GM19099 (cell line): Measurements from ENCODE around the gene DPP4.

Experiments used
- POLR2A ChIP-seq: IDR thresholded peaks from 3 replicates; pipeline ENCODE4 v1.6.1; 2011; ENCODE audit warnings: low read depth; ENCODE audit not compliant: insufficient read length; ENCODE audit errors: extremely low read depth

DPP4 gene

DNA sequence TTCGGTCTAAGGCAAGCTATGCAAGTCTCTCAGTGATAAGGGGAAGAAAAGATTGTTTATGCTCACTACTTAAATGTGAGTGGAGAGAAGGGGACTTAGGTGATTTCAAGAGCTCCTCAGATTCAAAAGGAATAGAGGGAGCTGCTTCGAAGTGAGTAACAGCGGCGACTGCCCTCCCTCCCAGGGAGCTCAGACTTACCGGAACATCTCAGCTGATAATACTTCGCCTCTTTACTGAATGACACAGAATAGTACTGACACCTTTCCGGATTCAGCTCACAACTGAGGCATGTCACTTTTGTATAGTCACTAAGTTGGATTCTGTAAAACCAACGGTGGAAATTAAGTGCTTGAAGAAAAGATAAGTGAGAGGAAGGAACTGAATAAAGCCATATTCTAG lies 55.5 kb downstream of the DPP4 start:
- no peak for TF ChIP-seq POLR2A

DNA sequence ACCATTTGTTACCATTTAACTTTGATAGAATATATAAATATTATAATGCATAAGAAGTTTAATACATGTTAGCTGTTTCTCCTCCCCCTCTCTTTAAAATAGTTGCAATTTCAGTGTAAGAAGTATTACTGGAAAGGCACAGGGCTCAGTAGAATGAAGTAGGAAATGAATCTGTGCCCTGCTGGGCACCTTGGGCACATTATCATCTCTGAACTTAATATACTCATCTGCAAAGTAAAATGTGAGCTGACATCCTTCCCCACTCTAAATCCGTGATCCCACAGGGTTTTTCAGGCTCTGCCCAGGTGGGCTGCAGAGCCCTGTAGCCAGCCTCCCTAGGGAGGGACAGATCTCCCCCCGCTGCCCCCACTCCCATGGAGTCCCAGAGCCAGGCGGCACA lies 56.8 kb downstream of the DPP4 start:
- no peak for TF ChIP-seq POLR2A

DNA sequence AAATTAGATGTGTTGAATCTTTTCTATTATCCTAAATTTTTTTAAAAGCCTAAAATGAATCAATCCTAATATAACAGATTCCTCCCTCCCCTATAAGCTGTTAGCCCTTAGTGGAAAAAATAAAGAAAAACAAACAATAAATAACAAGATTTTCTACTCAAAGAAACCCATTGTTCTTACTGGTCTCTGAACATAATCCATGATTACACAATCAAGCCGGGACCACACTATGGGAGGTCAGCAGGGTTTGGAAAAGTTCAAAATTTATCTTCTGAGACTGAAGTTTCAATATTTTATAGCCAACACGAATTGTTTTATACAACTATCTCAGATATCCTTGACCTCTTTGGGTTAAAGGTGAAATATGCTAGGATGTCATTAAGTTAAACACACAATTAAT lies 57.9 kb downstream of the DPP4 start:
- no peak for TF ChIP-seq POLR2A

GRCh38 chr2:162014751-162015150 lies 59.3 kb downstream of the DPP4 start:
- no peak for TF ChIP-seq POLR2A

DNA sequence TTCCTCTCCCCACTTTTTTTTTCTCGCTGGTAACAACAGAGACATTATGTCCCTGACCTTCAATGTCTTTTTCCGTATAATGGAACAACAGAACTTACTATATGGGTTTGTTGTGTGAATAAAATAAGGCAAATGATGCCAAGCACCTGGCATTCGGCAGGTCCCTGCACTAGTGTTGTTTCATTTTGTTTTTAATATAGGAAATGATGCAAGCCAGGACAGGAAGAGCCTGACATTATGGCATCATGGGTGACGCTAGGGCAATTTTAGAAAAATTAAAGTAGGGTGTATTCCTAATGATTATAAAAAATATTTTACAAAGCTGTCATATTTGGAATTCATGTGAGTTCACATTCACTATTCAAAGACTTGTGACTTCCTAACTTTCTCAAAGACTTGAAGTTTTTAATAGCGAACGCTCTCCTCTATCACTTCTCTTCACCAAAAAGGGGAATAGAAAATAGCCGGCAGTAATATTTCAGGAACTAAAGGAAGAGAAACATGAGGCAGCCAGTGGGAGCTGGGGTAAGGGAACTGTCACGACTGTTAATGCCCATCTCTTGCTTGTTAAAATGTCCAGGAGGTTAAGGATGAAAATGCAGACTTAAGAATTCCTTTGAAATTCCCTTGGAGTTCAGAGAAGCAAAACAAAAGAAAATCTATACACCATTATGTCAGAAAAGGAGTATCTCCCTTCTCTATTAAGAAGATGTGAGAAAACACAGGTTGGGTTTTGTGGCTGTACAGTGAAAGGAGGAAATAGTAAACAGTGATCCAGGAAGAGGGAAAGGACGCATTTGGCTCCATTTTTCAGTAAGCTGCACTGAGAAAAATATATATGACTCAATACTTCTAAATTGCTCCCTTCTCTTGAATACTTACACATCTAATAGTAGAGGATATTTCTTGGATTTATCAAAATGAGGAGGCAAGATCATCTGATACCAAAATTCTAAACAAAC lies 60.2 kb downstream of the DPP4 start:
- no peak for TF ChIP-seq POLR2A

DNA sequence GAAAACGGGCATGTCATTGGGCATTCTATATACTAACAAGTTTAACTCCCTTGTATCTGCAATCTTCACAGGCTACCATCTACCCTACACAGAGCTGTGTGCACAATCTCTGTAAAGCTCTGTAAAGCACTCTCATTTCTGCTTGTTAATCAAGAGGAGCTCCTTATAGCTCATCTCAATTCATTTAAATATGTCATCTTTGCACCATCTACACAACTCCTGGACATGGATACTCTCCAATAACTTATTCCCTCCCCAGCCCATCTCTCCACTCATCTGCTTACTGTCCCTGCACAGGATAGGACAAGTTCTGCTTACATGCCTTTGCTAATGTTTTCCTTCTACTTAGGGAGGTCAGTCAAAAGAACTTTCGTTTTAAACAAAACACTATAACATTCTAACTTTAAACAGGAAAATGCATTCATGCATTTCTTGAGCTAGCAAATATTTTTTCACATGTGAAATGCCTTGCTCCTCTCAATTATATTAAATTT lies 61.4 kb downstream of the DPP4 start:
- TF ChIP-seq POLR2A = no peak

GRCh38 chr2:162011706-162012564 lies 62.1 kb downstream of the DPP4 start:
- no peak for TF ChIP-seq POLR2A

DNA sequence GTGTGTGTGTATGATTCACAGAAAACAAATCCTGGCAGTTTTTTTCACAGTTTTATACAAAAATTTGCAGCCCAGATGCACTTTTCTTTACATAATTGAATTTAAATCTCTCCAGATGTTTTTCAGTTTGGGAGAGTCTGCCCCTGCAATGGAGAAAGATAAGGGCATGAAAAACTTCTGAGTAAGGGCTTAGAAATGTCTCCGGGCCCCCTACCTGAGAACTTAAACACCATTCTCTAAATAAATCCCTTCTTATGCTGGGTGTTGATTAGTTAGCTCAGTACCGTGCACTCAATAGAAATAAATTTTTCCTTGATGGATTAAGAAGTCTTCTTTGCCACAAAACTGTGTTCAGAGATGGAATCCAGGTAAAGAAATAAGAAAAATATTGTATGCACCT lies 64.5 kb downstream of the DPP4 start:
- no peak for TF ChIP-seq POLR2A

- TF ChIP-seq POLR2A = no peak
These were observed 66.5 kb downstream of the DPP4 start for GRCh38 chr2:162007447-162008040.

DNA sequence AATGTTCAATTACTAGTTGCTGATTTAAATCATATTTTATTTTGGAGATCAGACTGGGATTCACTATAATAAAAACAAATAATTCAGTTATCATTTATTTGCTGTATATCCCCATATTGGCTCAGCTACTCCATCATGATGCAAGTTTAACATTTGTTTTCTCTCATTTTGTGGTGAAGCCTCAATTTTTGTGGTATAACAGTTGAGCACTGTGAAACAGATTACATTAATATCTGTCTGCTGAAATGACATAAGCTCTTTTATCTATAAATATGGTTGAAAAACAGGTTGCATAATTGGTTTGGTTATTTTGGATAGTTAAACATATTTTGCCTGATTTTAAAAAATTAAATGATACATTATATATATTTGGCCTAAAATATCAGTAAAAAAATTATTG lies 67.7 kb downstream of the DPP4 start:
- TF ChIP-seq POLR2A = no peak

DNA sequence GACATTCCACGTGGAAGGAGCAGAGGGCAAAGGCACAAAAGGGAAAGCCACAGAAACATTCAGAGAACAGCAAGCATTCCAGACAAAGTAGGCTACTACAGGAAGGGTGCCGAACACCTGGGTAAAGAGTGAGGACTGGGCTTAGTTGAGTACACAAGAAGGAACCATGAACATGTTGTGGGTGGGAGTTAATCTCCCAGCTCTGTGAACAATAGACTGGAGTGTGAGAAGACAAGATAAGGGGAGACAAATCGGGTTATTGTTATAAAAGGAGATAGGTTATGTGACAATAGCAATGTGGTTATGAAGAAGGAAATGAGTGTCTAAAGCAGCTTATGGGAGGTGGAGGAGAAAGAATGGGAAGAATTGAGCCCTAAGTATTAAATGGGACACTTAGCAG lies 70.0 kb downstream of the DPP4 start:
- TF ChIP-seq POLR2A = no peak

DNA sequence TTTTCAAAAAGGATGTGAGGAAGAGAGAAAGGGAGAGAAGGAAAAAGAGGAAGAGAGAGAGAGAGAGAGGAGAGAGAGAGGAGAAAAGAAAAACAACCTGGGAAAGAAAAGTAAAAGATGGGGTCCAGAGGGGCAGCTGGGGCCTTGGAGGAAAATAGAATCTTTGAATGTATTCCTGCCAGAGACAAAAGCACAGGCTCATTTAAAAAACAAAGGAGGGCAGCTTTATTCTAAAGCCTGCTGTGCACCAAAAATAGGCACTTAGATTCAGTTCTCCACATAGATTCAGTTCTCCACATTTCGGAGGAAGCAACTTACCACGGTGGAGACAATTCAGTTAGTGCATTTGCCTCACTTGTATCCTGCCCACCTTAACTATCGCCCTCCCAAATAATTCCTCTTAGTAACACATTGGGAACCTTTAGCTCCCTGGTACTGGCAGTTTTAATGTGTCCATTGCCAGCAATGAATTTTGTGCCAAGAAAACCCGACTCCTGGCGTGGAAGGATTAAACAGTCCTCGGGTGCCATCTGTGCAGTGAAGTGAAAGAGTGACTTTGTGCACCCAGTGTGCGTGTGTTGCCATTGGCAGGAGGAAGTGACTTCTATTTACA lies 71.3 kb downstream of the DPP4 start:
- TF ChIP-seq POLR2A = no peak

DNA sequence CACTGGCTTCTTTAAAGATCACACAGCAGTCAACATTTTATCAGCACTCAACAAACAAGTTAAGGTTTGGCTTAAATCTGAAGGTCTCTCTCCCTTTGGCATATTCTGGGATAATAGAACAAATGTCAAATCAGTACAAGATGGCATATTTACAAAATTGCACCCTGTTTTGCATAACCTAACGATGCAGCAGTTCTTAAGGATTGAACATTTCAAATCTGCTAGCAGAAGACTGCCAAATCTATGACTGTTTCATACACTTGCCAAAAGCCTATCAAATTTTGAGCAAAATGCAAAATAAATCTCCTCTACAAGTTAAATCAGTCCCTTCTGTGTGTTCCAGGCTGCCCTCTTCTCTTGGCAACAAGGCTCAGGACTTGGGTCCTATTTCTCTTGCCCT lies 73.6 kb downstream of the DPP4 start:
- no peak for TF ChIP-seq POLR2A

DNA sequence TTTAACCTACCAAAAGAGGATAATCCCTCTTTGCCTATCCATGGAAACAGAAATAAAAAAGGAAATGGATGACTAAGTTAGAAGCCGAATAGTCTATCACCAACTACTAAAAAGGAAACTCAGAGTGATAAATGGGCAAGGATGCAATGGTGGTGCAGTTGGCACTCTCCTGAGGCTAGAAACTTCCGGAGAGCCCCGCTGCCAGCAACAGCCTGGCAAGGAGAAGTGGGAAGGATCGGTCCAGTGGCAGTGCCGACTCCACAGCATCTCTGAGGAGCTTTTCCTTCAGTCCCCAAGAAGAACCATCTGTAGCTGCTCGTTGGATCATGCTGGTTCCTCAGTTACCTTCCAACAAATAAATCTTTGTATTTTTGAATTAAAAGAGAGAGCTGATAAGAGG lies 74.7 kb downstream of the DPP4 start:
- TF ChIP-seq POLR2A = no peak

- TF ChIP-seq POLR2A = no peak
These were observed 75.2 kb downstream of the DPP4 start for GRCh38 chr2:161998857-161999256.
